NCI-H82 treated with DMSO at 0.1 percent for 48 hours (cell line): ENCODE results near the gene MED31.
"Not testable (repeated sequence)": the region's sequence is repeated elsewhere in the genome, so short reads cannot be mapped to it uniquely, and the experiment has no call there.

ENCODE experiments used
- DNase-seq: peaks from one replicate; lab custom pipeline; 2025; ENCODE audit not compliant: unreplicated experiment; lab: John Stamatoyannopoulos, UW

MED31 gene

GRCh38 chr17:6677158-6677831 lies 25.9 kb upstream of the MED31 start:
- no peak for DNase-seq

- DNase-seq, result no peak
These were observed 25.4 kb upstream of the MED31 start for GRCh38 chr17:6676802-6677157.

GRCh38 chr17:6675201-6675825 lies 23.9 kb upstream of the MED31 start:
- no peak for DNase-seq

GRCh38 chr17:6674586-6674985 lies 23.2 kb upstream of the MED31 start:
- no peak for DNase-seq

- no peak for DNase-seq
These were observed 20.0 kb upstream of the MED31 start for GRCh38 chr17:6671431-6671830.

GRCh38 chr17:6670999-6671398 lies 19.6 kb upstream of the MED31 start:
- no peak for DNase-seq

GRCh38 chr17:6670571-6670970 lies 19.2 kb upstream of the MED31 start:
- DNase-seq, result no peak

- no peak for DNase-seq
These were observed 18.2 kb upstream of the MED31 start for GRCh38 chr17:6669479-6670212.

GRCh38 chr17:6668727-6669425 lies 17.5 kb upstream of the MED31 start:
- DNase-seq, result no peak

- DNase-seq, result no peak
These were observed 16.8 kb upstream of the MED31 start for GRCh38 chr17:6668219-6668618.

GRCh38 chr17:6667516-6667915 lies 16.1 kb upstream of the MED31 start:
- DNase-seq, result no peak

- no peak for DNase-seq
These were observed 15.2 kb upstream of the MED31 start for GRCh38 chr17:6666557-6666956.

- peak; percentile 53 for DNase-seq
These were observed 14.7 kb upstream of the MED31 start for GRCh38 chr17:6666077-6666521.

- not testable (repeated sequence) for DNase-seq
These were observed 11.8 kb upstream of the MED31 start for GRCh38 chr17:6663200-6663599.

- DNase-seq, result no peak
These were observed 10.1 kb upstream of the MED31 start for GRCh38 chr17:6661464-6661848.

GRCh38 chr17:6660805-6661463 lies 9.5 kb upstream of the MED31 start:
- no peak for DNase-seq

- no peak for DNase-seq
These were observed 8.7 kb upstream of the MED31 start for GRCh38 chr17:6660101-6660500.

- DNase-seq, result not testable (repeated sequence)
These were observed 7.0 kb upstream of the MED31 start for GRCh38 chr17:6658411-6658810.

GRCh38 chr17:6657633-6658287 lies 6.4 kb upstream of the MED31 start:
- DNase-seq, result no peak

GRCh38 chr17:6656797-6657632 lies 5.6 kb upstream of the MED31 start:
- DNase-seq, result not testable (repeated sequence)
